HepG2 (cell line): ENCODE measurements around the gene WNK4. TPM values are rescaled to one million over a fixed set of nuclear protein-coding genes. Genes with fewer than 3 reads are reported as not detected.

Experiments used
- DNMT1 ChIP-seq: sonication (generic); formaldehyde crosslinking; IDR thresholded peaks from 2 replicates; pipeline ENCODE4 v1.5.1; 2020; ENCODE audit warnings: mild to moderate bottlenecking, missing genetic modification reagents
- MZF1 ChIP-seq: sonication (generic); formaldehyde crosslinking; IDR thresholded peaks from 2 replicates; pipeline ENCODE4 v1.8.1; 2023; ENCODE audit warnings: mild to moderate bottlenecking, missing genetic modification reagents, borderline replicate concordance
- PHF5A ChIP-seq: IDR thresholded peaks from one replicate; pipeline ENCODE4 v1.6.1; 2018; ENCODE audit warnings: low read depth, missing genetic modification reagents; ENCODE audit not compliant: unreplicated experiment
- POLR2AphosphoS5 ChIP-seq: IDR thresholded peaks from 2 replicates; pipeline ENCODE4 v1.6.1; 2012; ENCODE audit warnings: low read depth, low read length
- SNAPC2 ChIP-seq: sonication (generic); formaldehyde crosslinking; IDR thresholded peaks from 2 replicates; pipeline ENCODE4 v1.8.1; 2022; ENCODE audit warnings: mild to moderate bottlenecking, missing genetic modification reagents
- SP2 ChIP-seq: sonication (generic); formaldehyde crosslinking; IDR thresholded peaks from 2 replicates; pipeline ENCODE4 v1.5.1; 2020; ENCODE audit warnings: mild to moderate bottlenecking, missing genetic modification reagents
- YEATS2 ChIP-seq: sonication (generic); formaldehyde crosslinking; IDR thresholded peaks from 2 replicates; pipeline ENCODE4 v1.4.0; 2020; ENCODE audit warnings: missing genetic modification reagents, borderline replicate concordance
- ZNF264 ChIP-seq: sonication (generic); formaldehyde crosslinking; IDR thresholded peaks from 2 replicates; pipeline ENCODE4 v1.4.0; 2020; ENCODE audit warnings: missing genetic modification reagents
- ZNF318 ChIP-seq: sonication (generic); formaldehyde crosslinking; IDR thresholded peaks from 2 replicates; pipeline ENCODE4 v1.4.0; 2020; ENCODE audit warnings: mild to moderate bottlenecking, missing genetic modification reagents
- ZSCAN30 ChIP-seq: sonication (generic); formaldehyde crosslinking; IDR thresholded peaks from 2 replicates; pipeline ENCODE4 v1.5.0; 2020; ENCODE audit warnings: mild to moderate bottlenecking, missing genetic modification reagents
- polyA plus RNA-seq, 8 experiments: library from polyadenylated mRNA; depleted of rRNA in 3 of 8; stranded (reverse) in 7 of 8; unstranded in 1 of 8; fragments of >200 nt; fragmentation: Illumina TruSeq in 4 of 8; extraction: Trizol in 4 of 8; gene quantifications; 2 replicates each; pipeline versions ENCODE4 v1.2.1 to v1.2.3, GENCODE V29; 2011 to 2016; ENCODE audit warnings: low read depth in 4 of 8, missing spikeins in 1 of 8, mixed read lengths in 1 of 8; ENCODE audit not compliant: insufficient read depth in 1 of 8
- total RNA-seq, 5 experiments: library from RNA; depleted of rRNA; stranded (reverse); fragments of >200 nt; fragmentation: Illumina TruSeq; extraction: Trizol; gene quantifications; 2 replicates each; pipeline ENCODE4 v1.2.3, GENCODE V29; 2016; ENCODE audit warnings: low read depth in 1 of 5
- TF ChIP-seq, protein P1 (sequence below): sonication (generic); formaldehyde crosslinking; IDR thresholded peaks from 2 replicates; pipeline ENCODE4 v1.5.1; 2020; ENCODE audit warnings: mild to moderate bottlenecking, missing genetic modification reagents
- TF ChIP-seq, protein P2 (sequence below): sonication (generic); formaldehyde crosslinking; IDR thresholded peaks from 2 replicates; pipeline ENCODE4 v1.4.0; 2020; ENCODE audit warnings: missing genetic modification reagents, borderline replicate concordance

Gene WNK4
- total and polyA plus RNA-seq, 2 of the 13 experiments (the other 11 are each of a cell fraction or from before 2014, with no cell fraction given), result 2.7 to 13.7 TPM

GRCh38 chr17:42773290-42774035, 6.9 kb upstream of the WNK4 start, which contains the start of gene VPS25 (continued):
- TF ChIP-seq SP2 (CRISPR knock-in tag), result peak; percentile 45; the same call in 1 of the 2 replicates
- TF ChIP-seq, protein P1, sequence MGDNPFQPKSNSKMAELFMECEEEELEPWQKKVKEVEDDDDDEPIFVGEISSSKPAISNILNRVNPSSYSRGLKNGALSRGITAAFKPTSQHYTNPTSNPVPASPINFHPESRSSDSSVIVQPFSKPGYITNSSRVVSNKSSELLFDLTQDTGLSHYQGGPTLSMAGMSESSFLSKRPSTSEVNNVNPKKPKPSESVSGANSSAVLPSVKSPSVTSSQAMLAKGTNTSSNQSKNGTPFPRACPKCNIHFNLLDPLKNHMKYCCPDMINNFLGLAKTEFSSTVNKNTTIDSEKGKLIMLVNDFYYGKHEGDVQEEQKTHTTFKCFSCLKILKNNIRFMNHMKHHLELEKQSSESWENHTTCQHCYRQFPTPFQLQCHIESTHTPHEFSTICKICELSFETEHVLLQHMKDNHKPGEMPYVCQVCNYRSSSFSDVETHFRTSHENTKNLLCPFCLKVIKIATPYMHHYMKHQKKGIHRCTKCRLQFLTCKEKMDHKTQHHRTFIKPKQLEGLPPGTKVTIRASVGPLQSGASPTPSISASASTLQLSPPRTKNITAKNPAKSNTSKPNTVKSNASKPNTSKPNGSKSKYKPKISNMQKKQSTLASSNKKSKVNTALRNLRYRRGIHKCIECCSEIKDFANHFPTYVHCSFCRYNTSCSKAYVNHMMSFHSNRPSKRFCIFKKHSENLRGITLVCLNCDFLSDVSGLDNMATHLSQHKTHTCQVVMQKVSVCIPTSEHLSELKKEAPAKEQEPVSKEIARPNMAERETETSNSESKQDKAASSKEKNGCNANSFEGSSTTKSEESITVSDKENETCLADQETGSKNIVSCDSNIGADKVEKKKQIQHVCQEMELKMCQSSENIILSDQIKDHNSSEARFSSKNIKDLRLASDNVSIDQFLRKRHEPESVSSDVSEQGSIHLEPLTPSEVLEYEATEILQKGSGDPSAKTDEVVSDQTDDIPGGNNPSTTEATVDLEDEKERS (CRISPR knock-in tag), result no peak
- no peak for TF ChIP-seq ZSCAN30 (CRISPR knock-in tag)
- peak; percentile 98 for TF ChIP-seq POLR2AphosphoS5
- peak; percentile 98 for TF ChIP-seq YEATS2 (CRISPR knock-in tag)
- TF ChIP-seq, protein P2, sequence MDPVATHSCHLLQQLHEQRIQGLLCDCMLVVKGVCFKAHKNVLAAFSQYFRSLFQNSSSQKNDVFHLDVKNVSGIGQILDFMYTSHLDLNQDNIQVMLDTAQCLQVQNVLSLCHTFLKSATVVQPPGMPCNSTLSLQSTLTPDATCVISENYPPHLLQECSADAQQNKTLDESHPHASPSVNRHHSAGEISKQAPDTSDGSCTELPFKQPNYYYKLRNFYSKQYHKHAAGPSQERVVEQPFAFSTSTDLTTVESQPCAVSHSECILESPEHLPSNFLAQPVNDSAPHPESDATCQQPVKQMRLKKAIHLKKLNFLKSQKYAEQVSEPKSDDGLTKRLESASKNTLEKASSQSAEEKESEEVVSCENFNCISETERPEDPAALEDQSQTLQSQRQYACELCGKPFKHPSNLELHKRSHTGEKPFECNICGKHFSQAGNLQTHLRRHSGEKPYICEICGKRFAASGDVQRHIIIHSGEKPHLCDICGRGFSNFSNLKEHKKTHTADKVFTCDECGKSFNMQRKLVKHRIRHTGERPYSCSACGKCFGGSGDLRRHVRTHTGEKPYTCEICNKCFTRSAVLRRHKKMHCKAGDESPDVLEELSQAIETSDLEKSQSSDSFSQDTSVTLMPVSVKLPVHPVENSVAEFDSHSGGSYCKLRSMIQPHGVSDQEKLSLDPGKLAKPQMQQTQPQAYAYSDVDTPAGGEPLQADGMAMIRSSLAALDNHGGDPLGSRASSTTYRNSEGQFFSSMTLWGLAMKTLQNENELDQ (CRISPR knock-in tag), result peak; percentile 90; the same call in 1 of the 2 replicates
- peak; percentile 84; the same call in 1 of the 2 replicates for TF ChIP-seq ZNF264 (CRISPR knock-in tag)
- TF ChIP-seq SNAPC2 (CRISPR knock-in tag), result no peak
- 0 out of 2 replicates have a peak, but pooled peaks have one; percentile 68 for TF ChIP-seq ZNF318 (CRISPR knock-in tag)
- 0 out of 2 replicates have a peak, but pooled peaks have one; percentile 91 for TF ChIP-seq MZF1
- TF ChIP-seq DNMT1 (CRISPR knock-in tag), result 0 out of 2 replicates have a peak, but pooled peaks have one; percentile 56
- peak; percentile 50 for TF ChIP-seq PHF5A (CRISPR knock-in tag)
